ENCODE measurements around the gene GLI3.

- TF ChIP-seq EZH2phosphoT487 (IDR thresholded peaks at IDR 0.05; ENCODE audit: insufficient read depth, low read depth) (no peak), EZH2 (IDR thresholded peaks at IDR 0.05; ENCODE audit: insufficient read depth, poor library complexity, severe bottlenecking) (no peak)
These were observed 160.1 kb downstream of the GLI3 start for GRCh38 chr7:42076870-42077269.

Measured in GM23248 (cell line).